ENCODE results near the gene VAPA. TPM values are rescaled to one million over a fixed set of nuclear protein-coding genes. Genes with fewer than 3 reads are reported as not detected.

VAPA gene
- total and polyA plus RNA-seq, 2 donors (not counting 3 experiments of a cell fraction or from before 2014, with no cell fraction given), result 105 to 163 TPM

DNA sequence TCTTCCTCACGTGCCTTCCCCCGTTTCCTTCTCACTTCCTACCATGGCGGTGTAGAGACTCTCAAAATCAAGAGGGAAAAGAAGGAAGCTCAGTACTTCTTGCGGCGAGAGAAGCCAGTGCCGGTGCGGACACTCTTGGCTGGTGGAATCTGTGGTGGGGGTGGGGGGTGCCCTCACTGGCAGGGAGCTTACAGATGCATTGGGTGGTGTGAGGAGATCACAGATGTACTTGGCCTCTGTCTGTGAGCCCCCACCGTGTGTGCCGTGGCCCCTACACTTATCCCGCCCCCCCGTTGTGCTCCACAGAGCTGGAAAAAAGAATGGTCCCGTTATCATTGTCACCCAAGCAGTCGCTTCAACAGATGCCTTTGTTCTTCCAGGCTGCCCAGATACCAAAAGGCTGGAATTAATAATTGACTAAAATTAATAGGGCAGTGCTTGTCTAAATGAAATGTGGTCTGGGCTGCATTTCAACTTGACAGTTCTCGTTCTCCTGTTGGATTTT lies 79.8 kb downstream of the VAPA start:
- H2AFZ ChIP-seq (ENCODE audit: low read depth, low read length), result no peak overlapping the region

More for the DNA sequence above, 79.8 kb downstream of the VAPA start:
- intact Hi-C loops (cut with micrococcal nuclease) (no loop called here), dilution Hi-C loops (cut with MboI; ENCODE audit: extremely low pct_ligation_motif_present, low sequenced_read_pairs) (loop anchor here (25.0 kb wide), 1 partner anchor 519 kb away; no protein-coding TSS in a partner anchor)
- Histone ChIP-seq H3K9ac (replicated peaks; ENCODE audit: extremely low read depth, insufficient read depth, low read length) (no peak overlapping the region), H3K9me3 (replicated peaks; ENCODE audit: control insufficient read depth, insufficient read depth, low read length) (no peaks in the 10 kb centered on the region), H3K27me3 (ENCODE audit: control insufficient read depth in 2 of 2, insufficient read depth in 2 of 2, low read length in 2 of 2) (peaks cover 6 to 16% of the 10 kb centered on the region in 2 experiments), H4K20me1 (replicated peaks; ENCODE audit: control insufficient read depth, extremely low read depth, insufficient read depth, low read length) (no peaks in the 10 kb centered on the region), H3K4me3 (replicated peaks in 1 of 3; ENCODE audit: insufficient read depth in 1 of 3, low read depth in 1 of 3, low read length in 3 of 3) (no peak overlapping the region), H3K36me3 (ENCODE audit: control insufficient read depth in 2 of 2, extremely low read depth in 1 of 2, insufficient read depth in 2 of 2, low read length in 2 of 2) (no peaks in the 10 kb centered on the region), H3K27ac (ENCODE audit: insufficient read depth, low read depth, low read length) (no peak overlapping the region), H3K4me2 (ENCODE audit: insufficient read depth, low read length) (no peak overlapping the region), H3K4me1 (ENCODE audit: control insufficient read depth, extremely low read depth, insufficient read depth, low read length) (no peaks in the 10 kb centered on the region), H3K9me1 (replicated peaks; ENCODE audit: control insufficient read depth, extremely low read depth, insufficient read depth, low read length) (no peaks in the 10 kb centered on the region), H3K79me2 (ENCODE audit: control insufficient read depth, insufficient read depth, low read length) (no peaks in the 10 kb centered on the region)
- DNase-seq (ENCODE audit: low read depth, low spot score) (no peak), FAIRE-seq (no peak)
- ChIA-PET POLR2A (no interaction called here), CTCF (no interaction called here)
- TF ChIP-seq EZH2 (IDR thresholded peaks at IDR 0.05; ENCODE audit: borderline replicate concordance, low read depth, low read length, severe bottlenecking) (no peak), JUN (IDR thresholded peaks at IDR 0.05; ENCODE audit: borderline replicate concordance, insufficient read depth, insufficient read length, low read depth) (no peak), MYC (IDR thresholded peaks at IDR 0.05; ENCODE audit: low read depth, low read length) (no peak), POLR2A (IDR thresholded peaks at IDR 0.05; ENCODE audit: low read depth, low read length) (no peak), GATA2 (IDR thresholded peaks at IDR 0.05; ENCODE audit: insufficient read depth, insufficient read length, low read depth, low read length) (no peak)
- TF ChIP-seq, protein P1, sequence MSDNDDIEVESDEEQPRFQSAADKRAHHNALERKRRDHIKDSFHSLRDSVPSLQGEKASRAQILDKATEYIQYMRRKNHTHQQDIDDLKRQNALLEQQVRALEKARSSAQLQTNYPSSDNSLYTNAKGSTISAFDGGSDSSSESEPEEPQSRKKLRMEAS (IDR thresholded peaks at IDR 0.05; ENCODE audit: insufficient read depth, insufficient read length), result no peak
- TF ChIP-seq, protein P2, sequence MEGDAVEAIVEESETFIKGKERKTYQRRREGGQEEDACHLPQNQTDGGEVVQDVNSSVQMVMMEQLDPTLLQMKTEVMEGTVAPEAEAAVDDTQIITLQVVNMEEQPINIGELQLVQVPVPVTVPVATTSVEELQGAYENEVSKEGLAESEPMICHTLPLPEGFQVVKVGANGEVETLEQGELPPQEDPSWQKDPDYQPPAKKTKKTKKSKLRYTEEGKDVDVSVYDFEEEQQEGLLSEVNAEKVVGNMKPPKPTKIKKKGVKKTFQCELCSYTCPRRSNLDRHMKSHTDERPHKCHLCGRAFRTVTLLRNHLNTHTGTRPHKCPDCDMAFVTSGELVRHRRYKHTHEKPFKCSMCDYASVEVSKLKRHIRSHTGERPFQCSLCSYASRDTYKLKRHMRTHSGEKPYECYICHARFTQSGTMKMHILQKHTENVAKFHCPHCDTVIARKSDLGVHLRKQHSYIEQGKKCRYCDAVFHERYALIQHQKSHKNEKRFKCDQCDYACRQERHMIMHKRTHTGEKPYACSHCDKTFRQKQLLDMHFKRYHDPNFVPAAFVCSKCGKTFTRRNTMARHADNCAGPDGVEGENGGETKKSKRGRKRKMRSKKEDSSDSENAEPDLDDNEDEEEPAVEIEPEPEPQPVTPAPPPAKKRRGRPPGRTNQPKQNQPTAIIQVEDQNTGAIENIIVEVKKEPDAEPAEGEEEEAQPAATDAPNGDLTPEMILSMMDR (IDR thresholded peaks at IDR 0.05; ENCODE audit: extremely low read depth in 1 of 2, insufficient read depth in 1 of 2, low read depth in 1 of 2, low read length in 2 of 2), result no peak
- no TSS peak for BruUV-seq (replicated peaks)
